ENCODE measurements around the gene GNE.

GRCh38 chr9:36210722-36211121, 47.5 kb downstream of the GNE start:
- TF ChIP-seq CTCF (conservative IDR thresholded peaks at IDR 0.05; ENCODE audit: low read depth, low read length) = no peak
- TF ChIP-seq EZH2phosphoT487 (IDR thresholded peaks at IDR 0.05; ENCODE audit: borderline replicate concordance, low read length) = no peak

Measured in PC-3 (cell line).